H1 (cell line): ENCODE measurements around the gene AFAP1L2. TPM values are rescaled to one million over a fixed set of nuclear protein-coding genes. Genes with fewer than 3 reads are reported as not detected.

Experiments used
- CTCF ChIA-PET: fragments of 300-600 bp; sonication (Branson Sonifier 250); formaldehyde crosslinking; loops from one replicate; lab custom pipeline; 2021; ENCODE audit not compliant: partially characterized antibody; lab: Charles Lee
- POLR2A ChIA-PET: fragments of 300-600 bp; sonication (Branson Sonifier 250); formaldehyde crosslinking; loops from one replicate; lab custom pipeline; 2021; ENCODE audit warnings: inconsistent platforms; ENCODE audit not compliant: partially characterized antibody; lab: Charles Lee
- DNase-seq, 2 experiments: peaks; one replicate each; pipeline versions ENCODE4 v3.0.0 to v3.0.0-alpha.2; 2010 to 2022; ENCODE audit warnings: low spot score in 2 of 2, low read depth in 1 of 2, mixed read lengths in 1 of 2
- FAIRE-seq: peaks from 2 replicates; lab custom pipeline; 2011; peaks lifted over from hg19 to GRCh38; lab: Jason Lieb, UNC
- H2AFZ ChIP-seq: 2 replicates; pipeline ENCODE4 v1.8.1; 2012; ENCODE audit warnings: low read length, inconsistent platforms
- H2AK5ac ChIP-seq: 2 replicates; pipeline ENCODE4 v1.6.1; 2013; ENCODE audit warnings: low read depth, low read length
- H2BK120ac ChIP-seq: replicated peaks from 2 replicates; pipeline ENCODE3; 2013; ENCODE audit warnings: low read depth, low read length, inconsistent platforms
- H2BK12ac ChIP-seq: 2 replicates; pipeline ENCODE4 v1.6.1; 2013; ENCODE audit warnings: low read depth, low read length
- H2BK15ac ChIP-seq: 2 replicates; pipeline ENCODE4 v1.6.1; 2013; ENCODE audit warnings: low read length
- H2BK20ac ChIP-seq: 2 replicates; pipeline ENCODE4 v1.6.1; 2013; ENCODE audit warnings: low read length
- H2BK5ac ChIP-seq: 2 replicates; pipeline ENCODE4 v1.6.1; 2013; ENCODE audit warnings: low read depth, low read length
- H3K14ac ChIP-seq: 2 replicates; pipeline ENCODE4 v1.6.1; 2013; ENCODE audit warnings: inconsistent platforms; ENCODE audit not compliant: insufficient read length
- H3K18ac ChIP-seq: 2 replicates; pipeline ENCODE4 v1.6.1; 2013; ENCODE audit warnings: low read length; ENCODE audit errors: extremely low read depth
- H3K23ac ChIP-seq: 2 replicates; pipeline ENCODE4 v1.6.1; 2013; ENCODE audit warnings: inconsistent platforms; ENCODE audit not compliant: insufficient read length
- H3K23me2 ChIP-seq: 2 replicates; pipeline ENCODE4 v1.6.1; 2013; ENCODE audit warnings: low read depth, low read length
- H3K27ac ChIP-seq: 2 replicates; pipeline ENCODE4 v1.6.1; 2011; ENCODE audit warnings: low read depth, low read length, inconsistent platforms
- H3K27me3 ChIP-seq, 4 experiments: replicated peaks in 1 of 4; 1 replicate in 1 of 4; 2 replicates in 3 of 4; pipeline versions ENCODE4 v1.6.1 to v1.8.1; 2011 to 2013; ENCODE audit warnings: low read length in 3 of 4, mild to moderate bottlenecking in 3 of 4, inconsistent platforms in 2 of 4, mixed read lengths in 2 of 4, moderate library complexity in 1 of 4; ENCODE audit not compliant: control insufficient read depth in 3 of 4, insufficient read depth in 3 of 4; ENCODE audit errors: extremely low read depth in 1 of 4
- H3K36me3 ChIP-seq, 4 experiments: 2 replicates each; pipeline versions ENCODE4 v1.6.1 to v1.8.1; 2011 to 2013; ENCODE audit warnings: mild to moderate bottlenecking in 4 of 4, low read length in 3 of 4, moderate library complexity in 2 of 4, control low read depth in 1 of 4, inconsistent platforms in 1 of 4; ENCODE audit not compliant: insufficient read depth in 4 of 4, control insufficient read depth in 2 of 4
- H3K4ac ChIP-seq: replicated peaks from 2 replicates; pipeline ENCODE3; 2013; ENCODE audit warnings: low read length, low read depth, mixed read lengths, inconsistent platforms; ENCODE audit not compliant: insufficient read length
- H3K4me1 ChIP-seq, 4 experiments: replicated peaks in 1 of 4; 1 replicate in 1 of 4; 2 replicates in 3 of 4; pipeline versions ENCODE4 v1.6.1 to v1.8.1; 2011 to 2013; ENCODE audit warnings: low read length in 3 of 4, inconsistent platforms in 2 of 4, mixed read lengths in 1 of 4; ENCODE audit not compliant: insufficient read depth in 4 of 4, control insufficient read depth in 3 of 4
- H3K4me2 ChIP-seq, 2 experiments: 2 replicates each; pipeline versions ENCODE4 v1.6.1 to v1.8.1; 2011 to 2013; ENCODE audit warnings: low read depth in 2 of 2, low read length in 2 of 2, control low read depth in 1 of 2, inconsistent platforms in 1 of 2, mild to moderate bottlenecking in 1 of 2; ENCODE audit not compliant: insufficient read depth in 1 of 2
- H3K4me3 ChIP-seq, 4 experiments: fragments of 200-600, 300-600 bp in 1 of 4; sonication (generic), shearing (Covaris generic), sonication (Bioruptor Twin) in 1 of 4; 2 replicates each; pipeline versions ENCODE4 v1.5.1 to v1.8.1; 2011 to 2016; ENCODE audit warnings: low read length in 4 of 4, low read depth in 3 of 4, control low read depth in 2 of 4, inconsistent platforms in 2 of 4, mild to moderate bottlenecking in 2 of 4, mixed read lengths in 1 of 4, moderate library complexity in 1 of 4; ENCODE audit not compliant: insufficient read depth in 2 of 4; ENCODE audit errors: extremely low read depth in 1 of 4
- H3K56ac ChIP-seq: replicated peaks from 2 replicates; pipeline ENCODE3; 2013; ENCODE audit warnings: low read depth, mild to moderate bottlenecking, mixed read lengths, low read length, inconsistent platforms; ENCODE audit not compliant: insufficient read length
- H3K79me1 ChIP-seq: 2 replicates; pipeline ENCODE4 v1.6.1; 2013; ENCODE audit warnings: low read depth, low read length, control low read depth
- H3K79me2 ChIP-seq, 2 experiments: 2 replicates each; pipeline versions ENCODE4 v1.6.1 to v1.8.1; 2012 to 2013; ENCODE audit warnings: low read length in 2 of 2, mild to moderate bottlenecking in 2 of 2, inconsistent platforms in 1 of 2; ENCODE audit not compliant: insufficient read depth in 2 of 2, control insufficient read depth in 1 of 2
- H3K9ac ChIP-seq, 4 experiments: replicated peaks in 1 of 4; 1 replicate in 1 of 4; 2 replicates in 3 of 4; pipeline versions ENCODE4 v1.6.1 to v1.8.1; 2011 to 2013; ENCODE audit warnings: low read depth in 3 of 4, low read length in 3 of 4, control low read depth in 2 of 4, mild to moderate bottlenecking in 2 of 4, moderate library complexity in 2 of 4, inconsistent platforms in 1 of 4; ENCODE audit errors: extremely low read depth in 1 of 4
- H3K9me3 ChIP-seq, 2 experiments: 2 replicates each; pipeline versions ENCODE4 v1.6.1 to v1.8.1; 2012 to 2013; ENCODE audit warnings: mild to moderate bottlenecking in 2 of 2, moderate library complexity in 2 of 2, control low read depth in 1 of 2, inconsistent platforms in 1 of 2, low read depth in 1 of 2, low read length in 1 of 2, mixed read lengths in 1 of 2; ENCODE audit not compliant: insufficient read depth in 2 of 2
- H4K20me1 ChIP-seq, 2 experiments: replicated peaks in 1 of 2; 2 replicates each; pipeline versions ENCODE3 to v1.8.1; 2011 to 2013; ENCODE audit warnings: inconsistent platforms in 2 of 2, low read length in 2 of 2, mild to moderate bottlenecking in 1 of 2; ENCODE audit not compliant: insufficient read depth in 2 of 2, control insufficient read depth in 1 of 2
- H4K5ac ChIP-seq: 2 replicates; pipeline ENCODE4 v1.6.1; 2013; ENCODE audit warnings: low read length, low read depth, mixed read lengths, inconsistent platforms; ENCODE audit not compliant: insufficient read length
- H4K8ac ChIP-seq: 2 replicates; pipeline ENCODE4 v1.8.0; 2013; ENCODE audit warnings: mild to moderate bottlenecking, moderate library complexity, low read length, inconsistent platforms; ENCODE audit not compliant: insufficient read depth; ENCODE audit errors: extremely low read depth
- H4K91ac ChIP-seq: replicated peaks from 2 replicates; pipeline ENCODE3; 2013; ENCODE audit warnings: low read length, mixed read lengths, inconsistent platforms; ENCODE audit not compliant: insufficient read length
- BACH1 ChIP-seq: IDR thresholded peaks from 2 replicates; pipeline ENCODE4 v1.6.1; 2012; ENCODE audit warnings: low read length, improper control_type of control experiment
- BCL11A ChIP-seq, 2 experiments: IDR thresholded peaks; one replicate each; pipeline ENCODE4 v1.6.1; 2011; ENCODE audit warnings: low read depth in 2 of 2, low read length in 2 of 2, mild to moderate bottlenecking in 2 of 2
- CEBPB ChIP-seq: IDR thresholded peaks from 2 replicates; pipeline ENCODE4 v1.6.1; 2012; ENCODE audit warnings: low read depth, low read length
- EGR1 ChIP-seq: IDR thresholded peaks from 2 replicates; pipeline ENCODE4 v1.6.1; 2011; ENCODE audit warnings: low read depth, low read length, borderline replicate concordance
- HDAC6 ChIP-seq: IDR thresholded peaks from one replicate; pipeline ENCODE4 v1.7.1; 2012; ENCODE audit warnings: low read depth, mild to moderate bottlenecking, inconsistent platforms, low read length, moderate library complexity
- KDM1A ChIP-seq: fragments of 200-600, 300-600 bp; sonication (generic); IDR thresholded peaks from 2 replicates; pipeline ENCODE4 v1.7.1; 2016; ENCODE audit warnings: mild to moderate bottlenecking, low read length, borderline replicate concordance
- KDM5A ChIP-seq: fragments of 200-600 bp; IDR thresholded peaks from 2 replicates; pipeline ENCODE4 v1.7.1; 2012; ENCODE audit warnings: mild to moderate bottlenecking, low read length, inconsistent platforms, mixed read lengths
- MAFK ChIP-seq: IDR thresholded peaks from 2 replicates; pipeline ENCODE4 v1.6.1; 2012; ENCODE audit warnings: low read depth, mild to moderate bottlenecking, improper control_type of control experiment, low read length
- POLR2AphosphoS5 ChIP-seq: IDR thresholded peaks from 2 replicates; pipeline ENCODE4 v1.6.1; 2011; ENCODE audit warnings: low read depth, low read length
- SAP30 ChIP-seq: fragments of 300-600 bp; sonication (generic); IDR thresholded peaks from 2 replicates; pipeline ENCODE4 v1.7.1; 2012; ENCODE audit warnings: low read length, moderate library complexity, mild to moderate bottlenecking, inconsistent platforms; ENCODE audit not compliant: insufficient read depth, insufficient replicate concordance
- SIN3A ChIP-seq, 2 experiments: IDR thresholded peaks in 1 of 2; conservative IDR thresholded peaks in 1 of 2; 2 replicates each; pipeline ENCODE4 v1.6.1; 2011 to 2012; ENCODE audit warnings: low read length in 2 of 2, improper control_type of control experiment in 1 of 2, low read depth in 1 of 2, mild to moderate bottlenecking in 1 of 2
- SRF ChIP-seq: IDR thresholded peaks from 2 replicates; pipeline ENCODE4 v1.6.1; 2011; ENCODE audit warnings: mild to moderate bottlenecking, low read depth, low read length, moderate library complexity
- TAF7 ChIP-seq: optimal IDR thresholded peaks from 2 replicates; pipeline ENCODE3; 2011; ENCODE audit warnings: low read depth, mild to moderate bottlenecking, inconsistent platforms, low read length, moderate library complexity, borderline replicate concordance
- TEAD4 ChIP-seq: IDR thresholded peaks from 2 replicates; pipeline ENCODE4 v1.6.1; 2012; ENCODE audit warnings: low read depth, low read length, inconsistent platforms, mixed read lengths
- YY1 ChIP-seq: IDR thresholded peaks from 2 replicates; pipeline ENCODE4 v1.6.1; 2011; ENCODE audit warnings: low read depth, mild to moderate bottlenecking, low read length
- WGBS, 2 experiments: shearing (Covaris generic) in 1 of 2; methylation state at CpG; one replicate each; pipeline versions ENCODE4 v1.1.6 to v1.1.7; 2013 to 2015; ENCODE audit warnings: low lambda C conversion rate in 2 of 2, mixed read lengths in 2 of 2, inconsistent platforms in 1 of 2, low coverage in 1 of 2, missing lambda C conversion rate in 1 of 2; ENCODE audit not compliant: insufficient replicate concordance in 2 of 2, insufficient coverage in 1 of 2, insufficient read length in 1 of 2; ENCODE audit errors: extremely low coverage in 1 of 2, missing lambda C conversion rate in 1 of 2; 5-methylcytosine and 5-hydroxymethylcytosine counted together
- polyA plus RNA-seq, 7 experiments: library from polyadenylated mRNA; depleted of rRNA in 3 of 7; stranded (reverse) in 5 of 7; unstranded in 2 of 7; fragments of >200 nt in 5 of 7; fragments of 200-250 nt in 2 of 7; gene quantifications; 1 replicate in 5 of 7; 2 replicates in 1 of 7; 4 replicates in 1 of 7; pipeline versions ENCODE4 v1.2.1 to v1.2.3, GENCODE V29; 2011 to 2013; ENCODE audit warnings: missing spikeins in 2 of 7, mixed read lengths in 2 of 7
- total RNA-seq: library from RNA; stranded (reverse); fragmentation: NEBNext Ultra II Directional; extraction: Animal tissue kit (Norgen Biotek cat#: 25700); gene quantifications from 2 replicates; pipeline ENCODE4 v1.2.1, GENCODE V29; 2021

Gene AFAP1L2
- total and polyA plus RNA-seq, 2 of the 8 experiments (the other 6 are each of a cell fraction or from before 2014, with no cell fraction given), result 3.9 to 6.4 TPM

- Histone ChIP-seq H3K23me2 (no peaks in the 10 kb centered on the region), H2BK120ac (no peak overlapping the region), H3K9me3 (no peaks in the 10 kb centered on the region), H3K18ac (no peak overlapping the region), H4K20me1 (no peaks in the 10 kb centered on the region), H4K8ac (peak overlapping the region; percentile 75; the same call in 1 of the 2 replicates), H3K36me3 (no peaks in the 10 kb centered on the region), H2BK15ac (no peak overlapping the region), H3K4me1 (0 out of 7 replicates have a peak, but pooled peaks cover 0 to 2% (median 0%) of the 10 kb centered on the region in 4 experiments), H4K5ac (no peak overlapping the region), H3K4me2 (no peak overlapping the region), H3K9ac (no peak overlapping the region), H3K79me1 (no peaks in the 10 kb centered on the region), H2BK20ac (no peak overlapping the region), H3K79me2 (no peaks in the 10 kb centered on the region), H3K4ac (no peak overlapping the region), H3K56ac (no peak overlapping the region), H3K27ac (no peak overlapping the region), H2AFZ (no peak overlapping the region), H3K27me3 (no peaks in the 10 kb centered on the region), H4K91ac (no peak overlapping the region), H2AK5ac (no peak overlapping the region), H3K4me3 (no peak overlapping the region), H3K23ac (no peak overlapping the region), H2BK5ac (no peak overlapping the region), H2BK12ac (no peak overlapping the region), H3K14ac (no peak overlapping the region)
- 70% methylated on average over 6 of the region's 6 CpGs; no CpG with 5 or more reads in 1 of the 2 experiments for WGBS, 2 experiments
- ChIA-PET POLR2A (interaction anchor here (1.1 kb wide), 1 partner anchor 37 kb away, joined by 3 read pairs; no protein-coding TSS in a partner anchor), CTCF (interaction anchor here (0.6 to 15.1 kb wide), 6 partner anchors 15 to 1598 kb away, joined by 3 to 209 read pairs (median 4); no protein-coding TSS in a partner anchor)
- FAIRE-seq (no peak), DNase-seq (no peak)
- TF ChIP-seq EGR1 (no peak), SAP30 (no peak), TEAD4 (no peak), KDM1A (no peak), BACH1 (no peak), KDM5A (no peak), TAF7 (no peak), POLR2AphosphoS5 (no peak), MAFK (no peak), HDAC6 (no peak), SRF (no peak), BCL11A (IDR thresholded peaks at IDR 0.05; ENCODE audit: low read depth in 2 of 2, low read length in 2 of 2) (no peak), CEBPB (no peak), SIN3A (conservative IDR thresholded peaks at IDR 0.05 in 1 of 2, IDR thresholded peaks at IDR 0.05 in 1 of 2; ENCODE audit: low read depth in 1 of 2, low read length in 2 of 2) (no peak), YY1 (no peak)
Observed at GRCh38 chr10:114373631-114374030, 30.7 kb downstream of the AFAP1L2 start.
